RPMI8226 (cell line): ENCODE results near the gene IDNK.

Source experiments
- DNase-seq: peaks from one replicate; pipeline ENCODE4 v3.0.0-alpha.2; 2015

Gene IDNK

GRCh38 chr9:83636813-83637212 lies 13.9 kb downstream of the IDNK start:
- no peak for DNase-seq

- no peak for DNase-seq
Measured at GRCh38 chr9:83637389-83637788, 14.4 kb downstream of the IDNK start.

GRCh38 chr9:83639266-83639665 lies 16.3 kb downstream of the IDNK start:
- no peak for DNase-seq

GRCh38 chr9:83642793-83643192 lies 19.9 kb downstream of the IDNK start:
- no peak for DNase-seq

- no peak for DNase-seq
Measured at GRCh38 chr9:83646500-83647239, 23.7 kb downstream of the IDNK start.

- peak; percentile 58 for DNase-seq
Measured at GRCh38 chr9:83649080-83649479, 26.1 kb downstream of the IDNK start.

GRCh38 chr9:83649515-83649914 lies 26.6 kb downstream of the IDNK start:
- no peak for DNase-seq

GRCh38 chr9:83651558-83651957 lies 28.6 kb downstream of the IDNK start:
- no peak for DNase-seq

- DNase-seq, result no peak
Measured at GRCh38 chr9:83652433-83652832, 29.5 kb downstream of the IDNK start.

- no peak for DNase-seq
Measured at GRCh38 chr9:83655433-83655832, 32.5 kb downstream of the IDNK start.

- no peak for DNase-seq
Measured at GRCh38 chr9:83656032-83656680, 33.2 kb downstream of the IDNK start.

GRCh38 chr9:83656952-83657351 lies 34.0 kb downstream of the IDNK start:
- DNase-seq, result no peak

GRCh38 chr9:83662933-83663332 lies 40.0 kb downstream of the IDNK start:
- no peak for DNase-seq

- DNase-seq, result no peak
Measured at GRCh38 chr9:83665580-83666200, 42.7 kb downstream of the IDNK start.

GRCh38 chr9:83669067-83669466 lies 46.1 kb downstream of the IDNK start:
- no peak for DNase-seq

- DNase-seq, result no peak
Measured at GRCh38 chr9:83670381-83670780, 47.4 kb downstream of the IDNK start.

- DNase-seq, result no peak
Measured at GRCh38 chr9:83671451-83671850, 48.5 kb downstream of the IDNK start.

GRCh38 chr9:83675466-83675865 lies 52.5 kb downstream of the IDNK start:
- DNase-seq, result no peak

- DNase-seq, result no peak
Measured at GRCh38 chr9:83677596-83677995, 54.7 kb downstream of the IDNK start.

- DNase-seq, result no peak
Measured at GRCh38 chr9:83680233-83680632, 57.3 kb downstream of the IDNK start.

GRCh38 chr9:83681490-83681889 lies 58.5 kb downstream of the IDNK start:
- DNase-seq, result no peak

GRCh38 chr9:83688921-83689320 lies 66.0 kb downstream of the IDNK start:
- no peak for DNase-seq

GRCh38 chr9:83691492-83691891 lies 68.5 kb downstream of the IDNK start:
- no peak for DNase-seq
